ENCODE results near the gene TMTC4.
A peak's percentile ranks its signal among the peaks of the same experiment; 100 is the strongest.

- TF ChIP-seq SMC3 (IDR thresholded peaks at IDR 0.05; ENCODE audit: low read depth, low read length), result no peak
- TF ChIP-seq RCOR1 (IDR thresholded peaks at IDR 0.05; ENCODE audit: insufficient replicate concordance, low read length), result no peak
- TF ChIP-seq, protein P1, sequence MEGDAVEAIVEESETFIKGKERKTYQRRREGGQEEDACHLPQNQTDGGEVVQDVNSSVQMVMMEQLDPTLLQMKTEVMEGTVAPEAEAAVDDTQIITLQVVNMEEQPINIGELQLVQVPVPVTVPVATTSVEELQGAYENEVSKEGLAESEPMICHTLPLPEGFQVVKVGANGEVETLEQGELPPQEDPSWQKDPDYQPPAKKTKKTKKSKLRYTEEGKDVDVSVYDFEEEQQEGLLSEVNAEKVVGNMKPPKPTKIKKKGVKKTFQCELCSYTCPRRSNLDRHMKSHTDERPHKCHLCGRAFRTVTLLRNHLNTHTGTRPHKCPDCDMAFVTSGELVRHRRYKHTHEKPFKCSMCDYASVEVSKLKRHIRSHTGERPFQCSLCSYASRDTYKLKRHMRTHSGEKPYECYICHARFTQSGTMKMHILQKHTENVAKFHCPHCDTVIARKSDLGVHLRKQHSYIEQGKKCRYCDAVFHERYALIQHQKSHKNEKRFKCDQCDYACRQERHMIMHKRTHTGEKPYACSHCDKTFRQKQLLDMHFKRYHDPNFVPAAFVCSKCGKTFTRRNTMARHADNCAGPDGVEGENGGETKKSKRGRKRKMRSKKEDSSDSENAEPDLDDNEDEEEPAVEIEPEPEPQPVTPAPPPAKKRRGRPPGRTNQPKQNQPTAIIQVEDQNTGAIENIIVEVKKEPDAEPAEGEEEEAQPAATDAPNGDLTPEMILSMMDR (conservative IDR thresholded peaks at IDR 0.05; ENCODE audit: low read depth, low read length), result peak; percentile 65
- no peak for TF ChIP-seq MXI1 (IDR thresholded peaks at IDR 0.05; ENCODE audit: borderline replicate concordance, low read depth, low read length)
- no peak for TF ChIP-seq POLR2A (IDR thresholded peaks at IDR 0.05; ENCODE audit: low read depth, low read length)
- no peak for TF ChIP-seq ELK1 (IDR thresholded peaks at IDR 0.05; ENCODE audit: borderline replicate concordance, low read depth, low read length)
- TF ChIP-seq CEBPB (IDR thresholded peaks at IDR 0.05; ENCODE audit: low read depth, low read length), result no peak
- peak; percentile 69; the same call in 1 of the 2 replicates for TF ChIP-seq FOS (IDR thresholded peaks at IDR 0.05; ENCODE audit: low read depth, low read length)
- TF ChIP-seq RAD21 (IDR thresholded peaks at IDR 0.05; ENCODE audit: low read length), result no peak
- no peak for TF ChIP-seq CHD1 (IDR thresholded peaks at IDR 0.05; ENCODE audit: low read depth, low read length)
- TF ChIP-seq MAZ (IDR thresholded peaks at IDR 0.05; ENCODE audit: borderline replicate concordance, low read depth, low read length), result peak; percentile 81; the same call in 1 of the 2 replicates
- TF ChIP-seq BHLHE40 (IDR thresholded peaks at IDR 0.05; ENCODE audit: low read depth, low read length), result no peak
- no peak for TF ChIP-seq RFX5 (IDR thresholded peaks at IDR 0.05; ENCODE audit: low read depth, low read length)
- TF ChIP-seq MAFK (IDR thresholded peaks at IDR 0.05; ENCODE audit: low read depth, low read length), result no peak
Measured at GRCh38 chr13:100674872-100675660, 471 bp upstream of the TMTC4 start.

Data from IMR-90 (cell line).